Measurements from ENCODE around the gene CRYAB.
"Not testable (repeated sequence)": the region's sequence is repeated elsewhere in the genome, so short reads cannot be mapped to it uniquely, and the experiment has no call there.

Gene CRYAB

GRCh38 chr11:111886844-111887243 is 24.7 kb downstream of the CRYAB start:
- no peaks in the 10 kb centered on the region for H3K27me3 Mint-ChIP-seq
- ATAC-seq (no peak), DNase-seq (no peak)
- H3K9me3 Mint-ChIP-seq, result no peaks in the 10 kb centered on the region
- H3K27ac Mint-ChIP-seq, result no peak overlapping the region
- no peak overlapping the region for H3K4me3 Mint-ChIP-seq
- no peaks in the 10 kb centered on the region for H3K4me1 Mint-ChIP-seq

GRCh38 chr11:111886032-111886431 is 25.5 kb downstream of the CRYAB start:
- no peak for ATAC-seq
- no peak overlapping the region for H3K27ac Mint-ChIP-seq
- no peak overlapping the region for H3K4me3 Mint-ChIP-seq
- no peaks in the 10 kb centered on the region for H3K9me3 Mint-ChIP-seq
- DNase-seq, result no peak
- H3K27me3 Mint-ChIP-seq, result no peaks in the 10 kb centered on the region
- peaks cover 5% of the 10 kb centered on the region for H3K4me1 Mint-ChIP-seq

- not testable (repeated sequence) for DNase-seq, H3K27ac Mint-ChIP-seq, ATAC-seq, H3K4me3 Mint-ChIP-seq, H3K27me3 Mint-ChIP-seq, H3K9me3 Mint-ChIP-seq
- peaks cover 11% of the 10 kb centered on the region for H3K4me1 Mint-ChIP-seq
These were observed 26.5 kb downstream of the CRYAB start for GRCh38 chr11:111885053-111885452.

GRCh38 chr11:111882202-111882601 is 29.4 kb downstream of the CRYAB start:
- DNase-seq, result no peak
- Mint-ChIP-seq H3K4me1 (peaks cover 18% of the 10 kb centered on the region), H3K9me3 (no peaks in the 10 kb centered on the region), H3K27ac (no peak overlapping the region), H3K27me3 (no peaks in the 10 kb centered on the region), H3K4me3 (no peak overlapping the region)
- no peak for ATAC-seq

GRCh38 chr11:111879637-111879960 is 32.0 kb downstream of the CRYAB start:
- DNase-seq (no peak), ATAC-seq (peak; percentile 4)
- Mint-ChIP-seq H3K4me1 (peaks cover 18% of the 10 kb centered on the region), H3K27ac (peak overlapping the region; percentile 99 to 100), H3K9me3 (no peaks in the 10 kb centered on the region), H3K27me3 (no peaks in the 10 kb centered on the region), H3K4me3 (peak overlapping the region; percentile 93 to 94)

GRCh38 chr11:111878849-111879636 is 32.5 kb downstream of the CRYAB start, which contains the start of the genes CFAP68 and FDXACB1:
CFAP68 (plus strand) TSS chr11:111879541; CDS start chr11:111879561, 20 bp downstream.
FDXACB1 (minus strand) TSS chr11:111879165; CDS start chr11:111879132, 33 bp downstream.
- Mint-ChIP-seq H3K4me3 (peak within 1 kb of the TSS; percentile 93 to 94), H3K4me1 (peaks cover 18% of the 10 kb centered on the region), H3K27me3 (no peaks in the 10 kb centered on the region), H3K27ac (peak within 1 kb of the TSS; percentile 99 to 100), H3K9me3 (no peaks in the 10 kb centered on the region)
- ATAC-seq (peak; percentile 97), DNase-seq (peak; percentile 95)

GRCh38 chr11:111878385-111878848 is 33.2 kb downstream of the CRYAB start:
- peak; percentile 8 for ATAC-seq
- DNase-seq, result no peak
- Mint-ChIP-seq H3K27me3 (no peaks in the 10 kb centered on the region), H3K27ac (peak overlapping the region; percentile 99 to 100), H3K4me1 (peaks cover 18% of the 10 kb centered on the region), H3K9me3 (no peaks in the 10 kb centered on the region), H3K4me3 (peak overlapping the region; percentile 93 to 94)

GRCh38 chr11:111871693-111872161 is 39.8 kb downstream of the CRYAB start:
- H3K4me1 Mint-ChIP-seq, result peaks cover 10% of the 10 kb centered on the region
- H3K27me3 Mint-ChIP-seq, result no peaks in the 10 kb centered on the region

GRCh38 chr11:111870886-111871692 is 40.5 kb downstream of the CRYAB start, which contains the start of gene ALG9:
ALG9 (minus strand) TSS chr11:111871581; CDS start chr11:111871482, 99 bp downstream.
- H3K27me3 Mint-ChIP-seq, result no peaks in the 10 kb centered on the region
- H3K9me3 Mint-ChIP-seq, result no peaks in the 10 kb centered on the region
- H3K4me3 Mint-ChIP-seq, result peak within 1 kb of the TSS; percentile 93 to 95
- peak; percentile 91 for ATAC-seq
- DNase-seq, result peak; percentile 86 to 89
- peaks cover 10% of the 10 kb centered on the region for H3K4me1 Mint-ChIP-seq
- H3K27ac Mint-ChIP-seq, result peak within 1 kb of the TSS; percentile 89 to 95

More at GRCh38 chr11:111871693-111872161, 39.8 kb downstream of the CRYAB start:
- Mint-ChIP-seq H3K27ac (peak overlapping the region; percentile 89 to 95), H3K9me3 (no peaks in the 10 kb centered on the region), H3K4me3 (peak overlapping the region; percentile 93 to 95)
- DNase-seq, result no peak
- no peak for ATAC-seq

- Mint-ChIP-seq H3K4me3 (peak overlapping the region; percentile 93 to 95), H3K27me3 (no peaks in the 10 kb centered on the region), H3K27ac (peak overlapping the region; percentile 89 to 95), H3K9me3 (no peaks in the 10 kb centered on the region), H3K4me1 (peaks cover 10% of the 10 kb centered on the region)
- ATAC-seq, result peak; percentile 13
- DNase-seq, result no peak
These were observed 41.1 kb downstream of the CRYAB start for GRCh38 chr11:111870522-111870885.

GRCh38 chr11:111870113-111870512 is 41.5 kb downstream of the CRYAB start:
- Mint-ChIP-seq H3K27ac (no peak overlapping the region), H3K4me3 (peak overlapping the region; percentile 34 to 40), H3K4me1 (peaks cover 10% of the 10 kb centered on the region), H3K9me3 (no peaks in the 10 kb centered on the region), H3K27me3 (no peaks in the 10 kb centered on the region)
- ATAC-seq, result no peak
- DNase-seq, result no peak

GRCh38 chr11:111860257-111860656 is 51.3 kb downstream of the CRYAB start:
- Mint-ChIP-seq H3K27ac (no peak overlapping the region), H3K4me3 (no peak overlapping the region), H3K9me3 (no peaks in the 10 kb centered on the region), H3K27me3 (no peaks in the 10 kb centered on the region), H3K4me1 (no peaks in the 10 kb centered on the region)
- ATAC-seq (no peak), DNase-seq (no peak)

All from stimulated activated naive CD8-positive, alpha-beta T cell treated with anti-CD3 and anti-CD28 coated beads, Interleukin-15, amount 100 ng/mL, for 72 hours (primary cell).